Sigmoid colon (tissue), 7 donors: ENCODE data around the gene SIK2. TPM values are rescaled to one million over a fixed set of nuclear protein-coding genes. Genes with fewer than 3 reads are reported as not detected.

Experiments used
- DNase-seq: peaks from one replicate; pipeline ENCODE4 v3.0.0-alpha.2; 2019
- H3K27ac ChIP-seq, 4 donors: fragments of 200-600 bp; sonication (generic); one replicate each; pipeline ENCODE4 v1.5.1; 2016 to 2019; ENCODE audit warnings: mild to moderate bottlenecking in 1 of 4
- H3K27me3 ChIP-seq, 3 donors: fragments of 200-600 bp; sonication (generic); one replicate each; pipeline ENCODE4 v1.5.1; 2019; ENCODE audit warnings: mild to moderate bottlenecking in 1 of 3
- H3K36me3 ChIP-seq, 4 donors: fragments of 200-600 bp; sonication (generic); one replicate each; pipeline ENCODE4 v1.5.1; 2016 to 2019
- H3K4me1 ChIP-seq, 4 donors: fragments of 200-600 bp; sonication (generic); one replicate each; pipeline ENCODE4 v1.5.1; 2017 to 2019
- H3K4me3 ChIP-seq, 4 donors: fragments of 200-600 bp; sonication (generic); one replicate each; pipeline ENCODE4 v1.5.1; 2017 to 2019; ENCODE audit warnings: mild to moderate bottlenecking in 2 of 4, moderate library complexity in 1 of 4
- H3K9me3 ChIP-seq, 4 donors: fragments of 200-600 bp in 3 of 4; sonication (generic) in 3 of 4; one replicate each; pipeline versions ENCODE4 v1.5.1 to v1.6.1; 2013 to 2019
- EP300 ChIP-seq, 4 donors: sonication (generic); formaldehyde crosslinking; IDR thresholded peaks; one replicate each; pipeline ENCODE4 v1.6.1; 2017; ENCODE audit warnings: antibody characterized with exemption in 4 of 4
- POLR2A ChIP-seq, 2 donors: fragments of 450-650 bp; IDR thresholded peaks; one replicate each; pipeline ENCODE4 v1.6.1; 2016; ENCODE audit warnings: antibody characterized with exemption in 2 of 2, mild to moderate bottlenecking in 2 of 2, moderate library complexity in 2 of 2
- POLR2AphosphoS5 ChIP-seq, 4 donors: sonication (generic); formaldehyde crosslinking; IDR thresholded peaks; one replicate each; pipeline ENCODE4 v1.6.1; 2017; ENCODE audit warnings: antibody characterized with exemption in 4 of 4
- WGBS, 2 donors: extraction: QIAGEN DNeasy Blood & Tissue Kit; methylation state at CpG; one replicate each; pipeline ENCODE4 v1.1.7; 2013; 5-methylcytosine and 5-hydroxymethylcytosine counted together
- intact Hi-C: fragments of 100-400 bp; cut with DNase I; formaldehyde crosslinking; loops from one replicate; pipeline ENCODE4 v1.15.1; 2023
- polyA plus RNA-seq, 3 donors: library from polyadenylated mRNA; stranded (reverse); fragments of 200-250 nt; gene quantifications; one replicate each; pipeline ENCODE4 v1.2.3, GENCODE V29; 2013
- total RNA-seq, 4 donors: library from RNA; depleted of rRNA; stranded (reverse); fragments of >200 nt; gene quantifications; one replicate each; pipeline ENCODE4 v1.1.0, GENCODE V29; 2016
- TF ChIP-seq, protein P1 (sequence below), 4 experiments: fragments of 450-650 bp in 3 of 4; fragments of 200-600 bp in 1 of 4; IDR thresholded peaks; one replicate each; pipeline ENCODE4 v1.5.1; 2016 to 2019; ENCODE audit warnings: antibody characterized with exemption in 4 of 4, mild to moderate bottlenecking in 3 of 4, moderate library complexity in 2 of 4
- donor health status: healthy with polysubstance abuse.
- donor health status: Bipolar disorder and iron deficiency.
- donor health status: healthy.

The SIK2 gene
- total and polyA plus RNA-seq, 7 donors = 4.8 to 14.1 (median 10.7) TPM

DNA sequence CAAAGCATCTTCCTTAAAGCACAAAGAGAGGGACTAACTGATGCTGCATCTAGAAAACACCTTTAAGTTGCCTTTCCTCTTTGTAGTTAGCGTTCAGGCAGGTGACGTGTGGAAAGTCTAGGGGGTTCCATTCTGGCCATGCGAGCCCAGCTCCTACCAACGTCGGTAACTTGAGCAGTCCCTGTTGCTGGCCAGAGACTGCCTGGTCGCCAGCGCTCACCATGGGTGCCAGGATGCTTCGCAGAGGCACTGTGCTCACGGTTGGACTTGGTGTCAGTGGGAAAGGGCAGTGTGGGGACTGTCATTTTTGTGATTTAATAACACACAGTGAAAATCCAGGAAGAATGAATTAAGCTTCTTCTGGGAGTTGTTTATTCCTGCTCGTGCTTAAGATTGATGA, 123.4 kb downstream of the SIK2 start:
- Histone ChIP-seq H3K27ac (no peak overlapping the region), H3K36me3 (peaks cover 29 to 67% (median 47%) of the 10 kb centered on the region in 4 donors)
- intact Hi-C loops = no loop called here

DNA sequence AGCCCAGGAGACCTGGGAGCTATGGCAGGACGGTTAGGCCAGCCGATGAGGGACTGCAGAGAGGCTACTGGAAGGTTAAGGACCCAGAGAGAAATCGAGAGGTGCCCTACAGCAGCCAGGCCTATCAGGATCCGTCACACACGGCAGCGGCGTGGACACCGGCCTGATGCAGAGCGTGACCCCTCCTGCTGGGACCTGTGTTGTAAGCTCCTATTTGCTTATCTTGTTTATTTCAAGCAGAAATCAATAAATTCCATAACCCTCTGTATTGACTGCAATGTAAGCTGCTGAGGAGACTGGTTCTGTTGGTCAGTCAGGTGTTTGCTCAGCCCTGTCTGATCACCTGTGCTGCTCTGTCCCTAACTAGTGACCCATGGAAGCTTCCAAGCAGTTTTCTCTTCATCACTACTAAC, 124.1 kb downstream of the SIK2 start:
- Histone ChIP-seq H3K36me3 (peaks cover 22 to 60% (median 40%) of the 10 kb centered on the region in 4 donors), H3K4me3 (no peak overlapping the region), H3K27me3 (no peaks in the 10 kb centered on the region), H3K4me1 (peaks cover 0 to 15% (median 10%) of the 10 kb centered on the region in 4 donors), H3K27ac (no peak overlapping the region), H3K9me3 (no peaks in the 10 kb centered on the region)
- intact Hi-C loops = no loop called here
- 96 to 97% methylated on average over 9 of the region's 9 CpGs for WGBS, 2 donors
- DNase-seq = no peak
- TF ChIP-seq, protein P1, sequence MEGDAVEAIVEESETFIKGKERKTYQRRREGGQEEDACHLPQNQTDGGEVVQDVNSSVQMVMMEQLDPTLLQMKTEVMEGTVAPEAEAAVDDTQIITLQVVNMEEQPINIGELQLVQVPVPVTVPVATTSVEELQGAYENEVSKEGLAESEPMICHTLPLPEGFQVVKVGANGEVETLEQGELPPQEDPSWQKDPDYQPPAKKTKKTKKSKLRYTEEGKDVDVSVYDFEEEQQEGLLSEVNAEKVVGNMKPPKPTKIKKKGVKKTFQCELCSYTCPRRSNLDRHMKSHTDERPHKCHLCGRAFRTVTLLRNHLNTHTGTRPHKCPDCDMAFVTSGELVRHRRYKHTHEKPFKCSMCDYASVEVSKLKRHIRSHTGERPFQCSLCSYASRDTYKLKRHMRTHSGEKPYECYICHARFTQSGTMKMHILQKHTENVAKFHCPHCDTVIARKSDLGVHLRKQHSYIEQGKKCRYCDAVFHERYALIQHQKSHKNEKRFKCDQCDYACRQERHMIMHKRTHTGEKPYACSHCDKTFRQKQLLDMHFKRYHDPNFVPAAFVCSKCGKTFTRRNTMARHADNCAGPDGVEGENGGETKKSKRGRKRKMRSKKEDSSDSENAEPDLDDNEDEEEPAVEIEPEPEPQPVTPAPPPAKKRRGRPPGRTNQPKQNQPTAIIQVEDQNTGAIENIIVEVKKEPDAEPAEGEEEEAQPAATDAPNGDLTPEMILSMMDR (IDR thresholded peaks at IDR 0.05) = no peak
- no peak for TF ChIP-seq EP300 (IDR thresholded peaks at IDR 0.05)
- TF ChIP-seq POLR2AphosphoS5 (IDR thresholded peaks at IDR 0.05) = no peak
- no peak for TF ChIP-seq POLR2A (IDR thresholded peaks at IDR 0.05)

More for the DNA sequence above, 123.4 kb downstream of the SIK2 start:
- H3K27me3 ChIP-seq = no peaks in the 10 kb centered on the region
- H3K4me1 ChIP-seq = peaks cover 0 to 10% (median 4%) of the 10 kb centered on the region in 4 donors
- 92 to 94% methylated on average over 10 of the region's 10 CpGs for WGBS, 2 donors
- TF ChIP-seq, protein P1 (IDR thresholded peaks at IDR 0.05) = no peak
- TF ChIP-seq EP300 (IDR thresholded peaks at IDR 0.05) (no peak), POLR2A (IDR thresholded peaks at IDR 0.05) (no peak), POLR2AphosphoS5 (IDR thresholded peaks at IDR 0.05) (no peak)
- DNase-seq = no peak
- no peak overlapping the region for H3K4me3 ChIP-seq
- no peaks in the 10 kb centered on the region for H3K9me3 ChIP-seq

DNA sequence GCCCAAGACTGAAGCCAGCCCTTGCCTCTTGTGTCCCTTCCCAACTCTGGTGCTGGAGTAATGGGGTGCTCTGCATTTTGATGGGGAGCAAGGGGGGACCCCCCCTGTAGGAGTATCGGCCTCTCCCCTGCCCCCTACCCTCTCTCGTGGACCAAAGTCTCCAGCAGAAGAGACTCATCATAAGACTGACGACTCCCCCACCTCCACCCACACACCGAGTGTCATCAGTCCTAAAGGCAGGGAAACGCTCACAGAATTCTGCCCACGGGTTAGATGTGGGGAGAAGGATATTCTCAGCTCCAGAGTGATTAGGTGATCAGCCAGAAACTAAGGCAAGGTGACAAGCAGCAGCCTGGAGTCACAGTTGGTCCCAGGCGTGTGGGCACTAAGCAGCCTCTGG, 125.2 kb downstream of the SIK2 start:
- H3K4me1 ChIP-seq = peaks cover 0 to 23% (median 17%) of the 10 kb centered on the region in 4 donors
- H3K27me3 ChIP-seq = no peaks in the 10 kb centered on the region
- TF ChIP-seq EP300 (IDR thresholded peaks at IDR 0.05) = no peak
- TF ChIP-seq, protein P1 (IDR thresholded peaks at IDR 0.05) = no peak
- no peak for TF ChIP-seq POLR2AphosphoS5 (IDR thresholded peaks at IDR 0.05)
- no peak for TF ChIP-seq POLR2A (IDR thresholded peaks at IDR 0.05)
- no peak for DNase-seq
- H3K27ac ChIP-seq = no peak overlapping the region
- no peak overlapping the region for H3K4me3 ChIP-seq
- no peaks in the 10 kb centered on the region for H3K9me3 ChIP-seq
- intact Hi-C loops = no loop called here
- WGBS, 2 donors = 85 to 91% methylated on average over 7 of the region's 7 CpGs
- peaks cover 19 to 49% (median 30%) of the 10 kb centered on the region in 4 donors for H3K36me3 ChIP-seq

DNA sequence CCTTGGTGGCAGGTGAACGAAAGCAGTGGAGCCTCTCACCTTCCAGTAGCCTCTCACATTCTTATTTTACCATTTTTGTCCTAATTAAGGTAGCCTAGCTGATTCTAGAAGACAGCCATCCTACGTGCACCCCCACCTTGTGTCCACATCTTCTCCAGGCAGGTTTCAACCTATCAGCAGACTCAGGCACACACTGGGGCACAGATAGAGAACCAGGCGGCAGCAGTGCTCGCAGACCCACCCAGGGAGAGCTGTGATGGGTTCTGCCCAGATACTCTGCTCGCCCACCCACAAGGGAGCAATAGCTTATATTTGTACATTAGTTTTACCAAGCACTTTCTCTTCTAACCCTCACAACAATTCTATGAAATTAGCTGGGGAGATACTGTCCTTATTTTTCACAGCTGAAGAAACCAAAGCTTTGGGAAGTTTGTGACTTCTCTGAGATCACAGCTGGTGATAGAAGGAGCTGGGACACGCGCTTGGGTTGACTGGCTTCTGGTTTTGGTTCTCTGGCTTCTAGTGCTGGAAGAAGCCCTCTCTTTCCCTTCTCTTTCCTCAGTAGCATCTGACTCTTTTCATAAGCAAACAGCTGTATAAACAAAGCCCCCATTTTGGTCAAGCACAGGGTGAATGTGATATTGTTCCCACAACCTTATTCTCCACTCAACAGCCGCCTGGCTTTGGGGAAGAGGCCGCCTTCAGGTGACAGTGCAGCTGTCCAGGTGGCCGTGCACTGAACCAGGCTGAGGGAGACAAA, 127.0 kb downstream of the SIK2 start:
- H3K9me3 ChIP-seq = no peaks in the 10 kb centered on the region
- peaks cover 13 to 30% (median 16%) of the 10 kb centered on the region in 4 donors for H3K36me3 ChIP-seq
- DNase-seq = no peak
- 88% methylated on average over 10 of the region's 10 CpGs for WGBS, 2 donors
- H3K27ac ChIP-seq = peak overlapping the region; percentile 28 to 50 (median 48)
- intact Hi-C loops = no loop called here
- H3K27me3 ChIP-seq = no peaks in the 10 kb centered on the region
- H3K4me1 ChIP-seq = peaks cover 0 to 42% (median 35%) of the 10 kb centered on the region in 4 donors
- no peak overlapping the region for H3K4me3 ChIP-seq
- no peak for TF ChIP-seq EP300 (IDR thresholded peaks at IDR 0.05)

DNA sequence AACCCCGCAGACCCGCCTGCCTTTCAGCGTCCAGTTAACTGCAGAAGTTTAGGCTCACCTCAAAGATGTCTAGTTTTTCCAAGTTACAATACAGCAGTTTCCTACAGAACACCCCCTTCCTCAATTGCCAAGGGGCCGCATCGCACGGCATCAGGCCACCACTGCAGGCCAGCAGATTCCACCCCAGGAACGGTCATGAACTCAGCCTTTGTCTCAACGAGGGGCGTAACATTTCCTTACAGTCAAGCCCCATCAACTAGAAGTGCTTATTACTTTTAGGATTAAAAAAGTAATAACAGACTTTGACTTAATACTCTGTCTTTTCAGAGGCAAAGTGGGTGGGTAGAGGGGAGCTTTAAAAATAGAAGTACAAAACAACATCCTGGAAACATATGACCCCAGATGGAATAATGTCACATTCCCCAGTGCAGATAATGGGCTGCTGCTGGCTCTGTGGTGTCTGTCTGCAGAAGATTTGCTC, 127.6 kb downstream of the SIK2 start:
- no peak overlapping the region for H3K4me3 ChIP-seq
- no peaks in the 10 kb centered on the region for H3K9me3 ChIP-seq
- DNase-seq = no peak
- TF ChIP-seq EP300 (IDR thresholded peaks at IDR 0.05) (no peak), POLR2A (IDR thresholded peaks at IDR 0.05) (no peak), POLR2AphosphoS5 (IDR thresholded peaks at IDR 0.05) (no peak)
- TF ChIP-seq, protein P1 (IDR thresholded peaks at IDR 0.05) = no peak
- intact Hi-C loops = no loop called here
- H3K27me3 ChIP-seq = no peaks in the 10 kb centered on the region
- peaks cover 0 to 48% (median 42%) of the 10 kb centered on the region in 4 donors for H3K4me1 ChIP-seq
- peak overlapping the region; percentile 28 to 50 (median 48) for H3K27ac ChIP-seq
- WGBS, 2 donors = 78 to 87% methylated on average over 9 of the region's 9 CpGs
- H3K36me3 ChIP-seq = peaks cover 7 to 24% (median 10%) of the 10 kb centered on the region in 4 donors
